Sigmoid colon (tissue), 7 donors: ENCODE measurements around the gene SPDYE4. TPM values are rescaled to one million over a fixed set of nuclear protein-coding genes. Genes with fewer than 3 reads are reported as not detected.
A peak's percentile ranks its signal among the peaks of the same experiment; 100 is the strongest.

Experiments
- DNase-seq: peaks from one replicate; pipeline ENCODE4 v3.0.0-alpha.2; 2019
- H3K27ac ChIP-seq, 4 donors: fragments of 200-600 bp; sonication (generic); one replicate each; pipeline ENCODE4 v1.5.1; 2016 to 2019; ENCODE audit warnings: mild to moderate bottlenecking in 1 of 4
- H3K27me3 ChIP-seq, 3 donors: fragments of 200-600 bp; sonication (generic); one replicate each; pipeline ENCODE4 v1.5.1; 2019; ENCODE audit warnings: mild to moderate bottlenecking in 1 of 3
- H3K36me3 ChIP-seq, 4 donors: fragments of 200-600 bp; sonication (generic); one replicate each; pipeline ENCODE4 v1.5.1; 2016 to 2019
- H3K4me1 ChIP-seq, 4 donors: fragments of 200-600 bp; sonication (generic); one replicate each; pipeline ENCODE4 v1.5.1; 2017 to 2019
- H3K4me3 ChIP-seq, 4 donors: fragments of 200-600 bp; sonication (generic); one replicate each; pipeline ENCODE4 v1.5.1; 2017 to 2019; ENCODE audit warnings: mild to moderate bottlenecking in 2 of 4, moderate library complexity in 1 of 4
- H3K9me3 ChIP-seq, 4 donors: fragments of 200-600 bp in 3 of 4; sonication (generic) in 3 of 4; one replicate each; pipeline versions ENCODE4 v1.5.1 to v1.6.1; 2013 to 2019
- EP300 ChIP-seq, 4 donors: sonication (generic); formaldehyde crosslinking; IDR thresholded peaks; one replicate each; pipeline ENCODE4 v1.6.1; 2017; ENCODE audit warnings: antibody characterized with exemption in 4 of 4
- POLR2A ChIP-seq, 2 donors: fragments of 450-650 bp; IDR thresholded peaks; one replicate each; pipeline ENCODE4 v1.6.1; 2016; ENCODE audit warnings: antibody characterized with exemption in 2 of 2, mild to moderate bottlenecking in 2 of 2, moderate library complexity in 2 of 2
- POLR2AphosphoS5 ChIP-seq, 4 donors: sonication (generic); formaldehyde crosslinking; IDR thresholded peaks; one replicate each; pipeline ENCODE4 v1.6.1; 2017; ENCODE audit warnings: antibody characterized with exemption in 4 of 4
- WGBS, 2 donors: extraction: QIAGEN DNeasy Blood & Tissue Kit; methylation state at CpG; one replicate each; pipeline ENCODE4 v1.1.7; 2013; 5-methylcytosine and 5-hydroxymethylcytosine counted together
- intact Hi-C: fragments of 100-400 bp; cut with DNase I; formaldehyde crosslinking; loops from one replicate; pipeline ENCODE4 v1.15.1; 2023
- polyA plus RNA-seq, 3 donors: library from polyadenylated mRNA; stranded (reverse); fragments of 200-250 nt; gene quantifications; one replicate each; pipeline ENCODE4 v1.2.3, GENCODE V29; 2013
- total RNA-seq, 4 donors: library from RNA; depleted of rRNA; stranded (reverse); fragments of >200 nt; gene quantifications; one replicate each; pipeline ENCODE4 v1.1.0, GENCODE V29; 2016
- TF ChIP-seq, protein P1 (sequence below), 4 experiments: fragments of 450-650 bp in 3 of 4; fragments of 200-600 bp in 1 of 4; IDR thresholded peaks; one replicate each; pipeline ENCODE4 v1.5.1; 2016 to 2019; ENCODE audit warnings: antibody characterized with exemption in 4 of 4, mild to moderate bottlenecking in 3 of 4, moderate library complexity in 2 of 4
- donor health status: healthy with polysubstance abuse.
- donor health status: Bipolar disorder and iron deficiency.
- donor health status: healthy.

Gene SPDYE4
- total and polyA plus RNA-seq, 7 donors, result not detected

GRCh38 chr17:8720596-8720995, 37.8 kb downstream of the SPDYE4 start:
- Histone ChIP-seq H3K36me3 (no peaks in the 10 kb centered on the region), H3K27me3 (no peaks in the 10 kb centered on the region), H3K27ac (no peak overlapping the region), H3K4me1 (no peaks in the 10 kb centered on the region), H3K9me3 (no peaks in the 10 kb centered on the region), H3K4me3 (no peak overlapping the region)
- WGBS, 2 donors, result 77 to 92% methylated on average over 9 of the region's 9 CpGs
- intact Hi-C loops, result no loop called here
- TF ChIP-seq POLR2A (IDR thresholded peaks at IDR 0.05) (no peak), POLR2AphosphoS5 (IDR thresholded peaks at IDR 0.05) (no peak), EP300 (IDR thresholded peaks at IDR 0.05) (no peak)
- TF ChIP-seq, protein P1, sequence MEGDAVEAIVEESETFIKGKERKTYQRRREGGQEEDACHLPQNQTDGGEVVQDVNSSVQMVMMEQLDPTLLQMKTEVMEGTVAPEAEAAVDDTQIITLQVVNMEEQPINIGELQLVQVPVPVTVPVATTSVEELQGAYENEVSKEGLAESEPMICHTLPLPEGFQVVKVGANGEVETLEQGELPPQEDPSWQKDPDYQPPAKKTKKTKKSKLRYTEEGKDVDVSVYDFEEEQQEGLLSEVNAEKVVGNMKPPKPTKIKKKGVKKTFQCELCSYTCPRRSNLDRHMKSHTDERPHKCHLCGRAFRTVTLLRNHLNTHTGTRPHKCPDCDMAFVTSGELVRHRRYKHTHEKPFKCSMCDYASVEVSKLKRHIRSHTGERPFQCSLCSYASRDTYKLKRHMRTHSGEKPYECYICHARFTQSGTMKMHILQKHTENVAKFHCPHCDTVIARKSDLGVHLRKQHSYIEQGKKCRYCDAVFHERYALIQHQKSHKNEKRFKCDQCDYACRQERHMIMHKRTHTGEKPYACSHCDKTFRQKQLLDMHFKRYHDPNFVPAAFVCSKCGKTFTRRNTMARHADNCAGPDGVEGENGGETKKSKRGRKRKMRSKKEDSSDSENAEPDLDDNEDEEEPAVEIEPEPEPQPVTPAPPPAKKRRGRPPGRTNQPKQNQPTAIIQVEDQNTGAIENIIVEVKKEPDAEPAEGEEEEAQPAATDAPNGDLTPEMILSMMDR (IDR thresholded peaks at IDR 0.05), result no peak
- DNase-seq, result peak; percentile 4

GRCh38 chr17:8719291-8720246, 38.8 kb downstream of the SPDYE4 start:
- no peaks in the 10 kb centered on the region for H3K9me3 ChIP-seq
- WGBS, 2 donors, result 81 to 94% methylated on average over 5 of the region's 5 CpGs
- no peaks in the 10 kb centered on the region for H3K4me1 ChIP-seq
- H3K4me3 ChIP-seq, result no peak overlapping the region
- TF ChIP-seq, protein P1 (IDR thresholded peaks at IDR 0.05), result no peak
- TF ChIP-seq POLR2AphosphoS5 (IDR thresholded peaks at IDR 0.05) (no peak), EP300 (IDR thresholded peaks at IDR 0.05) (no peak), POLR2A (IDR thresholded peaks at IDR 0.05) (no peak)
- no peak for DNase-seq
- no peak overlapping the region for H3K27ac ChIP-seq
- intact Hi-C loops, result no loop called here
- H3K27me3 ChIP-seq, result no peaks in the 10 kb centered on the region
- H3K36me3 ChIP-seq, result no peaks in the 10 kb centered on the region

DNA sequence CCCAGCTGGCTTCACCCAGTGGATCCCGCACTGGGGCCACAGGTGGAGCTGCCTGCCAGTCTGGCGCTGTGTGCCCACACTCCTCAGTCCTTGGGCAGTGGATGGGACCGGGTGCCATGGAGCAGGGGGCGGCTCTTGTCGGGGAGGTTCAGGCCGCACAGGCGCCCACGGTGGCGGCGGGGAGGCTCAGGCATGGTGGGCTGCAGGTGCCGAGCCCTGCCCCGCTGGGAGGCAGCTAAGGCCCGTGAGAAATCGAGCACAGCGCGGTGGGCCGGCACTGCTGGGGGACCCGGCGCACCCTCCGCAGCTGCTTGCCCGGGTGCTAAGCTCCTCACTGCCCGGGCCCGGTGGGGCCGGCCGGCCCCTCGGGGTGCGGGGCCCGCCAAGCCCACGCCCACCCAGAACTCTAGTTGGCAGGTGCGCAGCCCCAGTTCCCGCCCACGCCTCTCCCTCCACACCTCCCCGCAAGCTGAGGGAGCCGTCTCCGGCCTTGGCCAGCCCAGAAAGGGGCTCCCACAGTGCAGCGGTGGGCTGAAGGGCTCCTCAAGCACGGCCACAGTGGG, 40.3 kb downstream of the SPDYE4 start:
- intact Hi-C loops, result no loop called here
- TF ChIP-seq EP300 (IDR thresholded peaks at IDR 0.05) (no peak), POLR2A (IDR thresholded peaks at IDR 0.05) (no peak)
- peak; percentile 43 for DNase-seq
- Histone ChIP-seq H3K27me3 (no peaks in the 10 kb centered on the region), H3K27ac (no peak overlapping the region), H3K4me1 (peaks cover 0 to 7% (median 0%) of the 10 kb centered on the region in 4 donors), H3K36me3 (no peaks in the 10 kb centered on the region), H3K9me3 (no peaks in the 10 kb centered on the region), H3K4me3 (no peak overlapping the region)
- 93 to 94% methylated on average over 37 of the region's 37 CpGs for WGBS, 2 donors

GRCh38 chr17:8713878-8714277, 44.5 kb downstream of the SPDYE4 start:
- no peak overlapping the region for H3K27ac ChIP-seq
- 90 to 91% methylated on average over 5 of the region's 5 CpGs for WGBS, 2 donors
- intact Hi-C loops, result no loop called here

GRCh38 chr17:8713315-8713714, 45.0 kb downstream of the SPDYE4 start:
- DNase-seq, result no peak
- 83 to 84% methylated on average over 3 of the region's 3 CpGs for WGBS, 2 donors
- intact Hi-C loops, result no loop called here
- TF ChIP-seq, protein P1 (IDR thresholded peaks at IDR 0.05), result no peak
- H3K4me1 ChIP-seq, result peaks cover 0 to 12% (median under 1%) of the 10 kb centered on the region in 4 donors
- no peaks in the 10 kb centered on the region for H3K27me3 ChIP-seq
- no peak overlapping the region for H3K27ac ChIP-seq
- no peak overlapping the region for H3K4me3 ChIP-seq
- H3K9me3 ChIP-seq, result no peaks in the 10 kb centered on the region
- no peaks in the 10 kb centered on the region for H3K36me3 ChIP-seq

More at GRCh38 chr17:8713878-8714277, 44.5 kb downstream of the SPDYE4 start:
- no peak for TF ChIP-seq POLR2A (IDR thresholded peaks at IDR 0.05)
- no peak for TF ChIP-seq EP300 (IDR thresholded peaks at IDR 0.05)
- no peak for TF ChIP-seq POLR2AphosphoS5 (IDR thresholded peaks at IDR 0.05)
- TF ChIP-seq, protein P1 (IDR thresholded peaks at IDR 0.05), result no peak
- Histone ChIP-seq H3K9me3 (no peaks in the 10 kb centered on the region), H3K4me1 (peaks cover 0 to 11% (median 0%) of the 10 kb centered on the region in 4 donors), H3K36me3 (no peaks in the 10 kb centered on the region), H3K4me3 (no peak overlapping the region), H3K27me3 (no peaks in the 10 kb centered on the region)
- no peak for DNase-seq
